B cell (primary cell): ENCODE data around the gene IL17B.

Experiments
- CTCF ChIP-seq: fragments of 200-600 bp; IDR thresholded peaks from one replicate; pipeline ENCODE4 v1.8.0; 2022; ENCODE audit warnings: antibody characterized with exemption, mild to moderate bottlenecking
- EZH2 ChIP-seq: IDR thresholded peaks from 2 replicates; pipeline ENCODE4 v1.6.1; 2012; ENCODE audit warnings: borderline replicate concordance, low read depth, mild to moderate bottlenecking, moderate library complexity, low read length; ENCODE audit not compliant: insufficient read depth, poor library complexity, severe bottlenecking

GRCh38 chr5:149392718-149393117 is 13.6 kb upstream of the IL17B start:
- TF ChIP-seq EZH2, result no peak
- TF ChIP-seq CTCF, result no peak
